Renal cortex interstitium (tissue), 11 donors: ENCODE measurements around the gene MINAR2. TPM values are rescaled to one million over a fixed set of nuclear protein-coding genes. Genes with fewer than 3 reads are reported as not detected.

Experiments used
- DNase-seq, 11 donors: peaks; one replicate each; pipeline ENCODE4 v3.0.0-alpha.2; 2013; ENCODE audit warnings: low read depth in 9 of 11, low spot score in 4 of 11; ENCODE audit errors: extremely low read depth in 1 of 11
- polyA plus RNA-seq, 3 donors: library from polyadenylated mRNA; unstranded; fragments of 120-200 nt; gene quantifications; one replicate each; pipeline ENCODE4 v1.2.1, GENCODE V29; 2013; ENCODE audit not compliant: insufficient read length in 3 of 3

MINAR2 gene
- polyA plus RNA-seq, 3 donors = 0.04 to 0.15 TPM; not detected in 1

DNA sequence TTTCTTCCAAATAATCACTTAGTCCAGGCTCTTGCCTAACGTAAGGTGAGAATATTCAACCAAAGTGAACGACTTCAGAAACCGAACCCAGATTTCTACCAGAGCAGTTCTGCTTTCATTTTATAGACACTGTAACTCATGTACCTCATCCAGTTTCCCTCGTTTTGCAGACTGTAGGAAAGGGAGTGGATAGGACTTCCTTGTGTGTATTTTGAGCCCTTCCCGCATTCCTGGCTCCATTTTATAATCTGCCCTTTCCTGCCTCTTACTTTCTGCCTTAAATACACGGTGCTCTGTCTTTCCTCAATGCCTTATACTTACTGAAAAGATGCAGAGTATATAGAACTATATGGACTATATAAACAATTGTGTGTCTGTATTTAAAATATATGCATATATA lies 20.8 kb downstream of the MINAR2 start:
- DNase-seq = no peak

DNA sequence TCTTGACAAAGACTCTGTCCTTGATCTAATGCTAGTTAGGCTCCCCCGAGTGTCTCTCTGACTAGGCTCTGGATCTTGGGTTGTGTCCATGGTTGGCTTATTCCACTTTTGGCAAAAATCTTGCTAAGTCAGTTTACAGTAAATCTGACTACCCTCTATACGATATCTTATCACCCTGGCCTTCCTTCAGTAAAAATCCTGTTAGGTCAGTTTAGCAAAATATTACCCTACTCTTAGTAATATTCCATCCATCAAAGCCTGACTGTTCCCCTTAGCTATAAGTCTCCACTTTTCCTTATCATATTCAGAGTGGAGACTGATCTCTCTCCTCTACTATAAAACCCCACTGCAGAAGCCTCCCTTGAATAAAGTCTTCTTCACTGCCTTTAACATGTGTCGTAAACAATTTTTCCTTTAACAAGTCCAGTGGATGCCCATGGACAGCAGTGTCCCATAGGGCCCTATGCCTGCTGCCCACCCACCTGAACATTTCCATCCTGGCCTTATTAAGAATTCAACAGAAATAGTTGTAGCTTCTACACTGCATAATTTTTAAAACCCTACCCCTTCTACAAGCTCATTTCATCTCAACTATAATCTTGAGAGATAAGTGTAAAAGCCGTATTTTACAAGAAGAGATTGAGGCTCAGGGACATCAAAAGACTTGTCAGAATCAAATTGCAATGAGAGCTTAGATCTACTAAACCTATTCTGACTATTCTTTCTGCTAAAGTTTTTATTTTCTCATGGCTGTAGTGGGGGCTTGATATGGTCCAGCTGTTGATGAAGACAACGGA lies 22.3 kb downstream of the MINAR2 start:
- peak in 1 of 11 donors; percentile 11 for DNase-seq

DNA sequence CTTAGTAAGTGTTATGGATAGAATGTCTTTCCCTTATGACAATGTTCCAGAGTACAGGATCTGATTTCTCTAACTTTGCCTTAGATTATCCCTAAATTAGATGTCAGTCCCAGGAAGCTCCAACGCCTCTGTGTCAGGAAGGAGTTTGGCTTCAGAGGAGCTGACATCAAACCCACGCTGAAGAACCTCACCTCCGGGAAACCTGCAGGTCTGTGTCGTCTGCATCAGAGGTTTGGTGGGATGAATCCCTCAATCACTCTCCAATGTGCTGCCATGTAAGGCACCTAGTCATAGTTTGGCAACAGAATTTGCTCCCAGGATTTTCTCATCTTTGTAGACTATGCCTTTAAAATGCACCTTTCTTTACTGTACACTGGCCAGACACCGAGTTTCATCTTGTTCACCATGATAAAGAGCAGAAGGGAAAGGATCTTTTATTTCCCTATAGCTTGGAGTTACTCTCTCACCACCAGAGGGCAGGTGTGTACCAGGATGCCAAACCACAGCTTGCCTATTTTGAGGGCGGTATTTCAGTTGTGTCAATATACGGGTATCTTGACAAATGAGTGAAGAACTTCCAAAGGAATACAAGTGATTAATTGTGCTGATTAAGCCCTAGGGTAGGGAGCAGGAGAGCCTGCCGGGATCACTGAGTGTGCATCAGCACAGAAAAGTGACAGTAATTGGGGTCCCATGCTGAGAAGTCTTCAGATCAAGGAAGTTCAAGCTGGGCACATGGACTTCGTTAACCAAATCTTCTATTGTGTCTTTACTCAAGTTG lies 23.4 kb downstream of the MINAR2 start:
- peak in 8 of 11 donors; percentile 27 to 67 (median 42) for DNase-seq

DNA sequence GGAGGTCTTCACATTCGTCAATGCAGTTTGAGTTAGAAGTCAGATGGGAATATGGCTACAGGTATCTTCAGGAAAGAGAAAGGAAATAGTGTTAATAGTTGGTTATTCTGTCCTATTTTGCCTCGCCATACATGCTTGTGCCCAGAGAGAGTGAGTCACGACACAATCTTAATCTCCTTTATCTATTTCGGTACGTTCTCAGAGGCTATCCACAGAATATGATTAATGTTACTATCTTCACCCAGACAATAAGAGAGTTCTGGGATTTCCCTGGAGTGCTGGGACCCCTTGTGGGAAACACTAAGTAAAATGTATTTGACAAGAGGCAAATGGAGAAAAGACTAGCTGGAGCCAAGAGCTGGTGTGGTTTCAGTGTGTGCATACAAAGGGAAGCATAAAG lies 25.5 kb downstream of the MINAR2 start:
- no peak for DNase-seq

DNA sequence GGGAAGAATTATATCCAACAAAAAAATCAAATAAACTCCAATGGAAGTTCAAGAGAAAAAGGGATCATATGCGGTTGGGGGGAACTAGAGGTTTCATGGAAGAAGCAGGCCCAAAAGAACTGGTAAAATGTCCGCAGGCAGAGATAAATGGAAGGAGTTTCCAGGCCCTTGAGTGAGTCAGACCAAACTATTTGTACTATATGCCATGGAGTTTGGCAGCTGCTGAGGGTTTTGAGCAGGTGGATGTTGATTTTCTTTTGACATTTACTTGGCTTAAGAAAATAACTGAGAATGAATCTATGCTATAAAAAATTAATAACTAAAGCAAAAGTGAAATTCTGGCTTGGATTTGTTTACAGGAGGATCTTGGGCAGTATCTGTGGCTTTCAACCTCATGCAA lies 33.7 kb downstream of the MINAR2 start:
- DNase-seq = no peak

DNA sequence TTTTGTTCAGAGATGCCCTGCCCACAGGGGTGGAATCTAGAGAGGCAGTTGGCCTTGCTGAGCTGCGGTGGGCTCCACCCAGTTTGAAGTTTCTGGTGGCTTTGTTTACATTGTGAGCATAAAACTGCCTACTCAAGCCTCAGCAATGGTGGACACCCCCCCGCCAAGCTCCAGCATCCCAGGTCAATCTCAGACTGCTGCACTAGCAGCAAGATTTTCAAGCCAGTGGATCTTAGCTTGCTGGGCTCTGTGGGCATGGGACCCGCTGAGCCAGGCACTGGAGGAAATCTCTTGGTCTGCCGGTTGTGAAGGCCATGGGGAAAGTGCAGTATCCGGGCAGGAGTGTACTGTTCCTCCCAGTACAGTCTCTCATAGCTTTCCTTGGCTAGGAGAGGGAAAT lies 55.5 kb downstream of the MINAR2 start:
- DNase-seq = no peak

DNA sequence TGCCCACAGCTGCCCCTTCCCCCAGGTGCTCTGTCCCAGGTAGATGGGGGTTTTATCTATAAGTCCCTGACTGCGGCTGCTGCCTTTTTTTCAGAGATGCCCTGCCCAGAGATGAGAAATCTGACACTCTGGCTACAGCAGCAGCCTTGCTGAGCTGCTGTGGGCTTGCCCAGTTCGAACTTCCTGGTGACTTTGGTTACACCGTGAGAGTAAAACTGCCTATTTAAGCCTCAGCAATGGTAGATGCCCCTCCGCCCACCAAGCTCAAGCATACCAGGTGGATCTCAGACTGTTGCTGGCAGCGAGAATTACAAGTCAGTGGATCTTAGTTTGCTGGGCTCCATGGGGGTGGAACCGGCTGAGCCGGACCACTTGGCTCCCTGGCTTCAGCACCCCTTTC lies 56.8 kb downstream of the MINAR2 start:
- no peak for DNase-seq

DNA sequence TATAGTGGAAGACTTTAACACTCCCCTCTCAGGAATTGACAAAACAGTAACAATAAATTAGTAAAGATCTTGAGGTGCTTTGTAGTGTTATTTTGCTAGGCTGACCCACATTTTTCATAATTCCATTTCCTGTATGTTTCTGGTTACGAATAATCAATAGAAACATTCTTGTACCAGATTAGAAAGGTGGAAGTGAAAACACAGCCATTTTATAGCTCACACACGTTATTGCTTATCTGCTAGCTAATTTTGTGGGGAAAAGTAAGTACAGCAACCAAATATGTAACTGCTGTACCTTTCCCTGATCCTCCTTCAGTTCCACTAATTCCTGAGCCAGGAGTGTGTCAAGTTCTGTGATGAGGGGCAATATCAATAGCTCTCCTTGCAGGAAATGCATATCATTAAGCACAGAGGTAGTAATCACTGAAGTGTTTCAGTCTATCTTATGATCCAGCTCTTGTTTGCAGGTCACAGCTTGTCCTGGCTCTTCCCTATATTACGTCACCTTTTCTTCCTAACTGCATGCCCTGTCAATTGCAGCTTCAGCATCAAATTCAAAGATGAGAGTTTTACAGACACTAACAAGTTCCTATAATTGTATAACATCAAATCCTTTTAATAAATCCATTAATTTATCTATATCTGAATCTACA lies 59.4 kb downstream of the MINAR2 start:
- DNase-seq = no peak

Other genes with a start within 250 kb of the MINAR2 start
- gene CHSY3, start 156.4 kb downstream of the MINAR2 start, polyA plus RNA-seq = 1 to 10 TPM; 3.0 to 4.0 (median 3.5) TPM